Glutamatergic neuron (in vitro differentiated cells): Measurements from ENCODE around the gene VAV2. TPM values are rescaled to one million over a fixed set of nuclear protein-coding genes. Genes with fewer than 3 reads are reported as not detected.

ENCODE experiments used
- DNase-seq: peaks from one replicate; pipeline ENCODE4 v3.0.0; 2022
- H3K27ac Mint-ChIP-seq: one replicate; pipeline ENCODE4 v1.8.0; 2020; ENCODE audit warnings: mild to moderate bottlenecking, mixed read lengths, inconsistent platforms; ENCODE audit not compliant: unreplicated experiment
- H3K27me3 Mint-ChIP-seq: one replicate; pipeline ENCODE4 v1.8.0; 2020; ENCODE audit warnings: mild to moderate bottlenecking, moderate library complexity, mixed read lengths, inconsistent platforms; ENCODE audit not compliant: unreplicated experiment
- H3K36me3 Mint-ChIP-seq: one replicate; pipeline ENCODE4 v1.8.0; 2020; ENCODE audit warnings: mild to moderate bottlenecking, mixed read lengths, inconsistent platforms; ENCODE audit not compliant: unreplicated experiment
- H3K4me1 Mint-ChIP-seq: one replicate; pipeline ENCODE4 v1.8.0; 2020; ENCODE audit warnings: mild to moderate bottlenecking, low read depth, mixed read lengths, inconsistent platforms; ENCODE audit not compliant: unreplicated experiment
- H3K4me3 Mint-ChIP-seq: one replicate; pipeline ENCODE4 v1.8.0; 2020; ENCODE audit warnings: mild to moderate bottlenecking, mixed read lengths, inconsistent platforms; ENCODE audit not compliant: unreplicated experiment
- H3K9me3 Mint-ChIP-seq: one replicate; pipeline ENCODE4 v1.8.0; 2020; ENCODE audit warnings: mild to moderate bottlenecking, moderate library complexity, mixed read lengths, inconsistent platforms; ENCODE audit not compliant: unreplicated experiment
- total RNA-seq: library from RNA; stranded (reverse); fragmentation: NEBNext Ultra II Directional; extraction: Animal tissue kit (Norgen Biotek cat#: 25700); gene quantifications from one replicate; pipeline ENCODE4 v1.2.1, GENCODE V29; 2021; ENCODE audit not compliant: unreplicated experiment
- TF ChIP-seq, protein P1 (sequence below): fragments of 200-600 bp; sonication (generic); IDR thresholded peaks from one replicate; pipeline ENCODE4 v1.5.0; 2021; ENCODE audit not compliant: partially characterized antibody, unreplicated experiment

The VAV2 gene
- total RNA-seq, 1 donor from 2014 or later: 270 TPM

DNA sequence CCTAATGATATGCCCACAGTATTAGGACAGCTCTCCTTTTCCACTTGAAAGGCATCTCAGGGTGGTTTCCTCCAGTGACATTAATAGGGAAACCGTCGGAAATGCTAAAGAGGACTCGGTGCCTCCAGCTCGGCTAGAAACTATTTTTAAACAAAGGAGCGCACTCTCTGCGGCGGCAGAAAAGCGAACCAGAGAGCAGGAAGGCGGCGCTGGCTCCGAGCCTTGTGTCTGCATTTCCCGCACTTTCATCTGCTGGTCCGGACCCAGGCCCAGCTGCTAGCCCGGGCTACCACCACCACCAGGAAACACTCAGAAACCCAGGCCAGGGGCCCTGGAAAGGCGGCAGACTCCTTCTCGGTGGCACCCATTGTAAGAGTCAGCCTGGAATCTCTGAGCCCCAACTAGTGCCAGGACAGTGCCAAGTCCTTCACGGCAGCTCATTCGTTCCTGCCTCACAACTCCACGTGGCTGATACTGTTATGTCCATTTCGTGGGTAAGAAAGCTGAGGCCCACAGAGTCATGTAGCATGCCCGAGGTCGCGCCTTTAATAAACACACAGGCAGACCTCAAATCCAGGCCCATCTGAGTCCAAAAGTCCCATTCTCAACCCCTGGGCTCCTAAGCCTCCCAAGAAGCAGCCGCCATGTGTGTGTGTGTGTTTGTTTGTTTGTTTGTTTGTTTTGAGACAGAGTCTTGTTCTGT is 73.9 kb downstream of the VAV2 start:
- Mint-ChIP-seq H3K27ac (peak overlapping the region; percentile 82), H3K36me3 (no peaks in the 10 kb centered on the region), H3K4me1 (peaks cover 64% of the 10 kb centered on the region), H3K9me3 (peaks cover 54% of the 10 kb centered on the region), H3K27me3 (peaks cover 30% of the 10 kb centered on the region), H3K4me3 (peak overlapping the region; percentile 39)
- TF ChIP-seq, protein P1, sequence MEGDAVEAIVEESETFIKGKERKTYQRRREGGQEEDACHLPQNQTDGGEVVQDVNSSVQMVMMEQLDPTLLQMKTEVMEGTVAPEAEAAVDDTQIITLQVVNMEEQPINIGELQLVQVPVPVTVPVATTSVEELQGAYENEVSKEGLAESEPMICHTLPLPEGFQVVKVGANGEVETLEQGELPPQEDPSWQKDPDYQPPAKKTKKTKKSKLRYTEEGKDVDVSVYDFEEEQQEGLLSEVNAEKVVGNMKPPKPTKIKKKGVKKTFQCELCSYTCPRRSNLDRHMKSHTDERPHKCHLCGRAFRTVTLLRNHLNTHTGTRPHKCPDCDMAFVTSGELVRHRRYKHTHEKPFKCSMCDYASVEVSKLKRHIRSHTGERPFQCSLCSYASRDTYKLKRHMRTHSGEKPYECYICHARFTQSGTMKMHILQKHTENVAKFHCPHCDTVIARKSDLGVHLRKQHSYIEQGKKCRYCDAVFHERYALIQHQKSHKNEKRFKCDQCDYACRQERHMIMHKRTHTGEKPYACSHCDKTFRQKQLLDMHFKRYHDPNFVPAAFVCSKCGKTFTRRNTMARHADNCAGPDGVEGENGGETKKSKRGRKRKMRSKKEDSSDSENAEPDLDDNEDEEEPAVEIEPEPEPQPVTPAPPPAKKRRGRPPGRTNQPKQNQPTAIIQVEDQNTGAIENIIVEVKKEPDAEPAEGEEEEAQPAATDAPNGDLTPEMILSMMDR: no peak
- no peak for DNase-seq

DNA sequence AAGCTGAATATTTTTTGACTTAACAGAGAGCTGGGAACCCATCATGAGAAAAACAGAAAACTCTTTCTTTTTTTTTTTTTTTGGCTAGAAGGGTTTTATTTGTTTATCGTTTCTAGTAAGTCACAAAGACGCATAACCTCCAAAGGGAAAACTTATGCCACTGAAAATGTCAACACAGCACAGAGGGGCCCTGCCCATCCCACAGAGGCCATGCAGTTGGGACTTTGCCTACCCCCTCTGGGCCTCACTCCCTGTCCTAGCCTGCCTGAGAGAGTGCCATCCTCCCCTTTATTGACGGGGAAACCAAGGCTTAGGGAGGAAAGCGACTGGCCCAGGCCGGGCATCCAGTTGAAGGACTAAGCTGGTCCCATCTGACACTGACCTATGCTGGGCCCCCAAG is 74.7 kb downstream of the VAV2 start:
- TF ChIP-seq, protein P1: no peak
- Mint-ChIP-seq H3K27me3 (peaks cover 32% of the 10 kb centered on the region), H3K27ac (no peak overlapping the region)

GRCh38 chr9:133916159-133916541 is 76.0 kb downstream of the VAV2 start:
- H3K4me3 Mint-ChIP-seq: peak overlapping the region; percentile 43

More for the DNA sequence above, 74.7 kb downstream of the VAV2 start:
- Mint-ChIP-seq H3K4me1 (peaks cover 66% of the 10 kb centered on the region), H3K36me3 (no peaks in the 10 kb centered on the region), H3K9me3 (peaks cover 55% of the 10 kb centered on the region), H3K4me3 (no peak overlapping the region)
- DNase-seq: no peak

GRCh38 chr9:133915534-133916158 is 76.5 kb downstream of the VAV2 start:
- Mint-ChIP-seq H3K27me3 (peaks cover 36% of the 10 kb centered on the region), H3K36me3 (no peaks in the 10 kb centered on the region), H3K27ac (peak overlapping the region; percentile 77), H3K9me3 (peaks cover 46% of the 10 kb centered on the region), H3K4me3 (peak overlapping the region; percentile 43), H3K4me1 (peaks cover 75% of the 10 kb centered on the region)
- no peak for DNase-seq
- TF ChIP-seq, protein P1: no peak

More at GRCh38 chr9:133916159-133916541, 76.0 kb downstream of the VAV2 start:
- no peak for DNase-seq
- Mint-ChIP-seq H3K4me1 (peaks cover 74% of the 10 kb centered on the region), H3K9me3 (peaks cover 49% of the 10 kb centered on the region), H3K27me3 (peaks cover 35% of the 10 kb centered on the region), H3K36me3 (no peaks in the 10 kb centered on the region), H3K27ac (peak overlapping the region; percentile 77)
- TF ChIP-seq, protein P1: no peak
